Femur (tissue), 1 donor: Measurements from ENCODE around the gene CROCC2.
A peak's percentile ranks its signal among the peaks of the same experiment; 100 is the strongest.

ENCODE experiments used
- DNase-seq: peaks from one replicate; pipeline ENCODE4 v3.0.0-alpha.2; 2017

CROCC2 gene

DNA sequence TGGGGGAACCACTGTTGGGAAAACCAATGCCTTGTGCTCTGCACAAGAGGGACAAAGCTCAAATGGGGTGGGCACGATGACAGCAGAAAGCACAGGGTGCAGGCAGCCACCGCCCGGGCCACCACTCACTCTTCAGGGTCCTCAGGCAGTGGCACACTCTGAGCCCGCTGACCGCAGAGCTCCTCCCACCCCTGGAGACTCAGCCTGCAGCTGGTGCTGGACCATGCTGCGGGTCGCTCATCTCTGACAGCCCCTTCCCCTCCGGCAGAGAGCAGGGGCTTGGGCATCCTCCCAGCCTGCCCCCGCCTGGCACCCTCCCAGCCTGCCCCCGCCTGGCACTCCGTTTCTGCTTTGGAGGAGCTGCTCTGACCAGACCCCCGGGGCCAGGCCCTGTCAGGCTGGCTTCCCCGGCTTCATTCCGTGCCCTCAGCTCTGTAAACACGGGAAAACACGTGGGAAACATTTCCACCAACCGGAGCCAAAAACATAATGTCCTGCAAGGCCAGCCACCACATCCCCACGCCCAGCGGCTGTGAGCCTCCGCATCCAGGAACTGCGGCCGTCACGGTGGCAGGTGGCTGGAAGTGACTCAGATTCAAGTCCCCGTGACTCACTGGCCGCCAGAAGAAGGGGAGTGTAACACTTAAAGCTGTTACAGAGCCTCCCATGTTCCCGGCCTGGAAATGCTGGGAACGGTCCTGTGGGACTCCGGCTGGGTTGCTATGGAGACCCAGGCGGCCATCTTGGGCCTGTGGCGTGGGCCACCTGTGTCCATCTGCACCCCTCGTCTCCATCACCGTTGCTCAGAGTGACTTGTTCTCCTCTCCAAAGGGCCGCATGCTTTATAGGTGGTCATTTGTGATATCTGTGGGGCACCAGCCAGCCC lies 85.5 kb downstream of the CROCC2 start:
- DNase-seq, result peak; percentile 89

DNA sequence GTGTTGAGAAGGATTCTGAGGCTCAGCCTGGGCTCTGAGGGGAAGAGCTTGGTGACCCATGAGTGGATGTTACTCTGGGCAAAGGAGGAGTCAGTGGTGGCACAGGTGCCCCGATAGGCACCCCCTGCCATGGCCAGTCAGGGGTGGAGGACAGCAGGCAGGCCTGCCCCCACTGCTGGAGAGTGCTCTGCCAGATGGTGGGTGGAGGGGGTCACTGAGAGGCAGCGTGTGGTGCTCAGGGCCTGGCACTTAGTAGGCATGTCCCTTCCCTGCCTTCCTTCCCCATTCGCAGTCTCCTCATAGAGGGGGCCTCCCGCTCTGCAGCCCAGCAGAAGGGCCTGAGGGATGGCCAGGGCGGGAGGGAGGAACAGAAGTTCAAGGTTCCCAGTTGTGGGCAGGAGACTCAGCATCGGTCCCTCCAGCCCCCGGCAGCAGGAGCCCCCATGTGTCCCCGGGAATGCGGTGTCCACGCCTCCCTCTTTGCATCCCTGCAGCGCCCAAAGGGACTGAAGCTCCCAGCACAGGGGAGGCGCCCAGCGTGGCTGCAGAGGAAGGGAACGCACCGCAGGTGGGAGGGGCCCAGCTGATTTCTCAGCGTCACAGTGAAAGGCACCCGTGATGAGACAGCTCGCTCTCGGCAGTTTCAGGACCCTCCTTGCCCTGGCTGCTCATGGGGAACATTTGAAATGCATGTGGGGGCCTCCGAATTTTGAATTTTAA lies 86.6 kb downstream of the CROCC2 start:
- DNase-seq, result peak; percentile 21

- peak; percentile 14 for DNase-seq
Observed at GRCh38 chr2:240993446-240994170, 87.5 kb downstream of the CROCC2 start.

DNA sequence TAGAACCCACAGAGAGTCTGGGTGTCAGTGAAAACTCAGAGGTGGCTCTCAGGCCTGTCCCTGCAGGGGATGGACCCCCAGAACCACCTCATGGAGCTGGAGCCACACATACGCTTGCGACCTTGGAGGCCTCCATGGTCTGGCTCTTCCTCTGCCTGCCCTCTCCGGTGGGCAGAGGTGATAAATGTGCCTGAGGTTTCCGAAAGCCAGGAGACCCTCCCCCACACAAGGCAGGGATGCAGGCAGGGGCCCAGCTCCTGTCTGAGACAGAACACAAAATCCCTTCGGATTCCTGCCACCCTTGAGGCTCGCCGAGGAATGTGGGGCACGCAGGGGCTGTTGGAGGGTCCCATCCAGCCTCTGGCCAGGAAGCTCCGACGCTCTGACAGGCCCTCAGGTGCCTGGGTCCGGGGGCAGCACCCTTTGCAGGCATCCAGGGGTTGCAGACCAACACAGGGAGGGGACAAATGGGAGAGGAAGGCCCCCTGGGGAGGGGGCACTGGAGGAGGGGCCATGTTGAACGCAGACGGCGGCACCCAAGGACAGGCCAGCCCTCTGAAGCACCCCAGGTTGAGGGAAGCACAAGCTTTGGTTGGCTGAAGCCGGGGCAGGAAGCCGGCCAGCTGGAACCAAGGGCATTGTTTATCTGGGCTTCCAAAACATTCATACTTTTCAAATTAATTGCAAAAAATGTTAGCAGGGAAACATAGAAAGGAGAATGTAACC lies 88.2 kb downstream of the CROCC2 start:
- peak; percentile 16 for DNase-seq

- peak; percentile 14 for DNase-seq
Observed at GRCh38 chr2:240995041-240996021, 89.2 kb downstream of the CROCC2 start.

DNA sequence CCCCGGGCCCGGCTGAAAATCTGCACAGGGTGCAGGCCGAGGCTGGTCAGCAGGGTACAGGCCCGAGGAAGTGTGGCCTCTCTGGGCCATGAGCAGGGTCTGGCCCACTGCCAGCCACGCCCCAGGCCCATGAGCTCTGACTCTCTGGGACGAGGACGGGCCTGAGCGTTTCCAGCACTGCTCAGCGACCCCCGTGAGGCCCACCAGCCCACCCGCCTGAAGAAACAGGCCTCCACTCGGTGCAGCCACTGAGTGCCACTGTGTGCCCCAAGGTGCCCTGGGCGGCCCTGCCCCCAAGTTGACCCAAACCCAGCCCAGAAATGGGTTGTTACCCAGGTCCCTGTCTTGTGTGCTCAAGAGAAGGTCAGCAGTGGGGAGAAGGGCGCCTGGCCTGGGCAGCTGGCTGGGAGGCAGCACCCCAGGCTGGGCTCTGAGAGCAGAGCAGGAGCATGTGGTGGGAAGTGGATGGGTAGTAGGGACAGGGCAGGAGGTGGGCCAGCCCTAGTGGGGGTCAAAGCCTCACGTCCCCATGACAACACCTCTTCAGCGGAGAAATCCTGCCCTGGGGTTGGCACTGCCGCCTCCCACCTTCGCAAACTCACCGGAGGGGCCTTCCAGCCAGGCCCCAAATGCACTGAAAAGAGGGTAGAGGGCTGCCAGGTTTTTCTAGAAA lies 90.2 kb downstream of the CROCC2 start:
- DNase-seq, result no peak

DNA sequence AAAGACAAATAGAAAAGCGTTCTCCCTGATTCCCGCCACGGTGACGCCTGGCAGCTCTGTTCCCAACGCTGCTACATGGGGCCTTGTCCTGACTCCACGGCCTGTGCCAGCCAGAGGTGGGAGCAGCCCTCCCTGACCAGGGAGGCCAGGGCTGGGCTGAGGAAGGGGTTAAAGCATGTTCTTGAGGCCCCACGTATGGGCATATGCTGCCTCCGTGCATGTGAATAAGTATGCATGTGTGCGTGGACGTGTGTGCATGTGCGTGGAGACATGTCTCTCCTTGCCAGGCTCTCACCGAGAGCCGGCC lies 90.7 kb downstream of the CROCC2 start:
- DNase-seq, result no peak

GRCh38 chr2:240997141-240997855 lies 91.2 kb downstream of the CROCC2 start:
- peak; percentile 14 for DNase-seq

DNA sequence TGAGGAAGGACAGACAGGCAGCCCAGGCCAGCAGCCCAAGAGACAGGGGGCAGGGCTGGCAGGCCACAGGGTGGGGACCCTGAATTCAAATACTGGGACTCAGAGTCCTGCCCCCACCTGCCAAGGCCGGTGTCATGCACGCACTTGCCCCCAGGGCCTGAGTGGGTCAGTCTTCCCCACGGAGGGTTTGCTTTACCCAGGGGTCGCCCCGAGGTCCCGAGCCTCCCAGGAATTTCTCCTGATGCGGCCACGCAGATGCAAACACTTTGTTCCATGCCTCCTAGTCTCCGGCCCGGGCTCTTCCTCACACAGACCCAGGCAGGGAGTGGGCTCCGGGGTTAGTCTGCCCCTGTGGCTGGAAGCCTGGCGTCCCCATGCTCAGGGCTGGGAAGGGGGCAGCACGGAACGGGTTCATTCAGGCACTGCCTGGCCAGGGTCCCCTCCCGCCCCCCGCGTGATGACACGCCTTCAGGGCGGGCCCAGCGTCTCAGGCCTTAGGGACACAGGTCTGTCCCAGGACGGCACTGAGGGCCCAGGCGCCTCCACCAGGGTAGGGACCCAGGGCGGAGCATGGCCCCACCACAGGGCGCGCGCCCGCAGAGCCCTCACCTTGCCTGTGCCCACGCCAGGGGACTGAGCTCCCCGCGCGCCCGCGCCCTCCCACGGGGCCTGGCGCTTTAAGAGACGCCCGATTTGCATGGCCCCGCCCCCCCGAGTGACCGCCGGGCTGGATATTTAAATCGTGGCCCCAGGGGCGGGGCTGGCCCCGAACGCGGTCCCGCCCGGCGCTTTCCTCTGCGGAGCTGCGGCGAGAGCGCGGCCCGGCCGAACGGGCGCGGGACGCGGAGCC lies 91.9 kb downstream of the CROCC2 start, which contains the start of gene SNED1:
SNED1 (plus strand) TSS at position 763 of the 850 bp plus-strand sequence. CDS start 220 bp downstream, outside the sequence.
- DNase-seq, result peak; percentile 80

GRCh38 chr2:240998706-240998994 lies 92.5 kb downstream of the CROCC2 start:
- DNase-seq, result no peak

- peak; percentile 23 for DNase-seq
Observed at GRCh38 chr2:240998995-240999791, 93.1 kb downstream of the CROCC2 start.

- no peak for DNase-seq
Observed at GRCh38 chr2:240999873-241000541, 93.9 kb downstream of the CROCC2 start.

DNA sequence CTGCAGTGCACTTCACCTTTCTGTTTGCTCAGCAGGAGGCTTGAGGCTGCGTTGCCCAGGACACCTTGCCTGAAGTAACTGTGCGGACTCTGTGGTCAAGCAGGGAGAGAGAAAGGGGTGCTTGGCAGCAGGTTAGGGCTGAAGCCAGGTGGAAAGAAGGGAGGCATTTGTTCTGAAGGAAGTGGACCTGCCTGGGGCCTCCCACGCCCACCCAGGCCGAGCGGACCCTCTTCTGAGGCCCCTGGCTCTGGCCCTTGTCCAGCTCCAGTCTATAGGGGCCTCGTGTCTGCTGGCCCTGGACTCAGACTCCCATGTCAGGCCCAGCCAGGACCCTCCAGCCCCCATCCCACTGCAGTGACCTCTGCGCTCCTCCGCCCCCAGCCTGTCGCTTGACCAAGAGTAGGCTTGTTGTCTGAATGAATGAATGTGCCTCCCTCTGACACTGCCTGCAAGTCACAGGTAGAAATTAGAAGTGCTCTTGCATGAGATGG lies 94.7 kb downstream of the CROCC2 start:
- no peak for DNase-seq

GRCh38 chr2:241001413-241002274 lies 95.5 kb downstream of the CROCC2 start:
- no peak for DNase-seq

GRCh38 chr2:241002275-241003046 lies 96.3 kb downstream of the CROCC2 start:
- DNase-seq, result no peak

DNA sequence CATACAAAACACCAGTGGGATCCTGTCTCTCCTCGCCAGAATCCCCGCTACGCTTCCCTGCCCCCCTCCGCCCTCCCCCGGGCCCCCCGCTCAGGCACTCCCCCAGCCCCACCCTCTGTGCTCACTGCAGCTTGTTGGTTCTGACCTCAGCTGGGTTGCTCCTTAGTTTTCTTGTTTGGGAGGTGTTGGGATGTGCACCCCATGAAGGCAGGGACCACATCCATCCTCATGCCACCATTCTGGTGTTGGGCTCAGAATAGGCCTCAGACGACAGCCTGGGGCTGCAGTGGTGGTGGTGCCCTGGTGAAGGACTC lies 96.9 kb downstream of the CROCC2 start:
- no peak for DNase-seq
